ENCODE data around the gene ITPK1.

ITPK1 gene

GRCh38 chr14:92931681-92932447 is 183.9 kb downstream of the ITPK1 start:
- no peak for DNase-seq

- no peak for DNase-seq
Observed at GRCh38 chr14:92930737-92931602, 184.8 kb downstream of the ITPK1 start.

GRCh38 chr14:92929689-92930608 is 185.8 kb downstream of the ITPK1 start:
- DNase-seq = no peak

GRCh38 chr14:92928961-92929688 is 186.6 kb downstream of the ITPK1 start:
- no peak for DNase-seq

GRCh38 chr14:92928258-92928629 is 187.5 kb downstream of the ITPK1 start:
- DNase-seq = no peak

GRCh38 chr14:92927349-92928257 is 188.1 kb downstream of the ITPK1 start:
- no peak for DNase-seq

GRCh38 chr14:92926931-92927330 is 188.8 kb downstream of the ITPK1 start:
- DNase-seq = no peak

GRCh38 chr14:92926180-92926845 is 189.4 kb downstream of the ITPK1 start:
- no peak for DNase-seq

GRCh38 chr14:92925446-92925845 is 190.3 kb downstream of the ITPK1 start:
- DNase-seq = no peak

- no peak for DNase-seq
Observed at GRCh38 chr14:92924247-92924646, 191.5 kb downstream of the ITPK1 start.

- DNase-seq = no peak
Observed at GRCh38 chr14:92923744-92924103, 192.0 kb downstream of the ITPK1 start.

GRCh38 chr14:92922883-92923743 is 192.6 kb downstream of the ITPK1 start, which contains the start of gene CHGA:
Gene CHGA (plus strand): TSS chr14:92923150. CDS start chr14:92923360, 210 bp downstream.
- DNase-seq = peak; percentile 61

- DNase-seq = no peak
Observed at GRCh38 chr14:92922155-92922735, 193.5 kb downstream of the ITPK1 start.

- no peak for DNase-seq
Observed at GRCh38 chr14:92920001-92920400, 195.7 kb downstream of the ITPK1 start.

GRCh38 chr14:92917956-92918355 is 197.8 kb downstream of the ITPK1 start:
- no peak for DNase-seq

- DNase-seq = no peak
Observed at GRCh38 chr14:92917041-92917940, 198.4 kb downstream of the ITPK1 start.

GRCh38 chr14:92916201-92916600 is 199.5 kb downstream of the ITPK1 start:
- no peak for DNase-seq
